Liver (tissue), 9 donors: Measurements from ENCODE around the gene EMILIN3. TPM values are rescaled to one million over a fixed set of nuclear protein-coding genes. Genes with fewer than 3 reads are reported as not detected.

ENCODE experiments used
- DNase-seq: peaks from one replicate; pipeline ENCODE4 v3.0.0-alpha.2; 2017; ENCODE audit warnings: low spot score
- H3K27ac ChIP-seq, 2 donors: one replicate each; pipeline ENCODE4 v1.7.0; 2013; ENCODE audit warnings: inconsistent platforms in 2 of 2, low read length in 2 of 2, control low read depth in 1 of 2, low read depth in 1 of 2, mild to moderate bottlenecking in 1 of 2
- H3K27me3 ChIP-seq, 4 donors: one replicate each; pipeline versions ENCODE4 v1.6.1 to v1.7.0; 2013; ENCODE audit warnings: low read length in 3 of 4, inconsistent platforms in 1 of 4, mild to moderate bottlenecking in 1 of 4, moderate library complexity in 1 of 4; ENCODE audit not compliant: control insufficient read depth in 4 of 4, insufficient read depth in 4 of 4
- H3K36me3 ChIP-seq, 4 donors: one replicate each; pipeline versions ENCODE4 v1.6.1 to v1.7.0; 2013; ENCODE audit warnings: low read length in 3 of 4, mild to moderate bottlenecking in 3 of 4, low read depth in 1 of 4, moderate library complexity in 1 of 4; ENCODE audit not compliant: control insufficient read depth in 4 of 4, insufficient read depth in 3 of 4
- H3K4me1 ChIP-seq, 4 donors: one replicate each; pipeline versions ENCODE4 v1.6.1 to v1.7.0; 2013; ENCODE audit warnings: low read length in 3 of 4, mild to moderate bottlenecking in 3 of 4, moderate library complexity in 1 of 4; ENCODE audit not compliant: control insufficient read depth in 4 of 4, insufficient read depth in 4 of 4
- H3K4me3 ChIP-seq, 3 donors: one replicate each; pipeline versions ENCODE4 v1.6.1 to v1.7.0; 2013; ENCODE audit warnings: low read length in 3 of 3, control low read depth in 1 of 3, low read depth in 1 of 3, mild to moderate bottlenecking in 1 of 3
- H3K9ac ChIP-seq, 2 donors: one replicate each; pipeline ENCODE4 v1.7.0; 2013; ENCODE audit warnings: low read length in 2 of 2, mild to moderate bottlenecking in 2 of 2, moderate library complexity in 2 of 2, control low read depth in 1 of 2, low read depth in 1 of 2
- H3K9me3 ChIP-seq, 4 donors: one replicate each; pipeline versions ENCODE4 v1.6.1 to v1.7.0; 2013; ENCODE audit warnings: low read length in 3 of 4; ENCODE audit not compliant: control insufficient read depth in 4 of 4
- EGR1 ChIP-seq, 2 donors: IDR thresholded peaks; 2 replicates each; pipeline ENCODE4 v1.6.1; 2016 to 2018; ENCODE audit warnings: antibody characterized with exemption in 2 of 2, low read depth in 2 of 2
- FOXA1 ChIP-seq: IDR thresholded peaks from 2 replicates; pipeline ENCODE4 v1.6.1; 2016; ENCODE audit warnings: antibody characterized with exemption
- FOXA2 ChIP-seq: IDR thresholded peaks from 2 replicates; pipeline ENCODE4 v1.6.1; 2016; ENCODE audit warnings: antibody characterized with exemption
- GABPA ChIP-seq, 2 donors: IDR thresholded peaks in 1 of 2; conservative IDR thresholded peaks in 1 of 2; 2 replicates each; pipeline ENCODE4 v1.6.1; 2016; ENCODE audit warnings: antibody characterized with exemption in 2 of 2, mild to moderate bottlenecking in 1 of 2, moderate library complexity in 1 of 2
- HNF4G ChIP-seq: IDR thresholded peaks from 2 replicates; pipeline ENCODE4 v1.6.1; 2016; ENCODE audit warnings: antibody characterized with exemption
- NR2F2 ChIP-seq: IDR thresholded peaks from 2 replicates; pipeline ENCODE4 v1.6.1; 2016; ENCODE audit warnings: antibody characterized with exemption
- RAD21 ChIP-seq, 2 donors: IDR thresholded peaks; 2 replicates each; pipeline ENCODE4 v1.6.1; 2016; ENCODE audit warnings: antibody characterized with exemption in 2 of 2, mild to moderate bottlenecking in 2 of 2
- RXRA ChIP-seq, 2 donors: IDR thresholded peaks; 2 replicates each; pipeline ENCODE4 v1.6.1; 2017 to 2018; ENCODE audit warnings: antibody characterized with exemption in 2 of 2, mild to moderate bottlenecking in 1 of 2
- SP1 ChIP-seq: IDR thresholded peaks from 2 replicates; pipeline ENCODE4 v1.6.1; 2018; ENCODE audit warnings: antibody characterized with exemption, mild to moderate bottlenecking
- TAF1 ChIP-seq: conservative IDR thresholded peaks from 2 replicates; pipeline ENCODE4 v1.6.1; 2016; ENCODE audit warnings: antibody characterized with exemption, mild to moderate bottlenecking
- YY1 ChIP-seq: IDR thresholded peaks from 2 replicates; pipeline ENCODE4 v1.6.1; 2016; ENCODE audit warnings: antibody characterized with exemption, mild to moderate bottlenecking
- WGBS: extraction: QIAGEN DNeasy Blood & Tissue Kit; methylation state at CpG from one replicate; pipeline ENCODE4 v1.1.7; 2013; 5-methylcytosine and 5-hydroxymethylcytosine counted together
- polyA plus RNA-seq, 2 donors: library from polyadenylated mRNA; stranded (reverse) in 1 of 2; unstranded in 1 of 2; fragments of 200-250 nt in 1 of 2; fragments of >200 nt in 1 of 2; fragmentation: Nextera tagmentation in 1 of 2; extraction: Ambion mirVana in 1 of 2; gene quantifications; one replicate each; pipeline versions ENCODE4 v1.2.1 to v1.2.3, GENCODE V29; 2013 to 2015
- total RNA-seq, 2 donors: library from RNA; depleted of rRNA; stranded (reverse); fragments of >200 nt; gene quantifications; one replicate each; pipeline ENCODE4 v1.2.3, GENCODE V29; 2014
- TF ChIP-seq, protein P1 (sequence below): IDR thresholded peaks from 2 replicates; pipeline ENCODE4 v1.6.1; 2016; ENCODE audit warnings: antibody characterized with exemption
- TF ChIP-seq, protein P2 (sequence below): fragments of 150-350 bp; IDR thresholded peaks from 2 replicates; pipeline ENCODE4 v1.5.1; 2017; ENCODE audit warnings: improper control_type of control experiment, low read depth, low read length; ENCODE audit not compliant: missing input control
- TF ChIP-seq, protein P3 (sequence below): IDR thresholded peaks from 2 replicates; pipeline ENCODE4 v1.6.1; 2016; ENCODE audit warnings: antibody characterized with exemption
- TF ChIP-seq, protein P4 (sequence below): IDR thresholded peaks from 2 replicates; pipeline ENCODE4 v1.6.1; 2016; ENCODE audit warnings: antibody characterized with exemption
- TF ChIP-seq, protein P5 (sequence below): IDR thresholded peaks from 2 replicates; pipeline ENCODE4 v1.6.1; 2016; ENCODE audit warnings: antibody characterized with exemption, mild to moderate bottlenecking
- donor health status: healthy.
- donor health status: healthy.
- donor health status: healthy.
- donor health status: healthy.
- donor health status: healthy.

Gene EMILIN3
- total and polyA plus RNA-seq, 4 donors: 0.05 to 0.79 (median 0.17) TPM; not detected in 1

DNA sequence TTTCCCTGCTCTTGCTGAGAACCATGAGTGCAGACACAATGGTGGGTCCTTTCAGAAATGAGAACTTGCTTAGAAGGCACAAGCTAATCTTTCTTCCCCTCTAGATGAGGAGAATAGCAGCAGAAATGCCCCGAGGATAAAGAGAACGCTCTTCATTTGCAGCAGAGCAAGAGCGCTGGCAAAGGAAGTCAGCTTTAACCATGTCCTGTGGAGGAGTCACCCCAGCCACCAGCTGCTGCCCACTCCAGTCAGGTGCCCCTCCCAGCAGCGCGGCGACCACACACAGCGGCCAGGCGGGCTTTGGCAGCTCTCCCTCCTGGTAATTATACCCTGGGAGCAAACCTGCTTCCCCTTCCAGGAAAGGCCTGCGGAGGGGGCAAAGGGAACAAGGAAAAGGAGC is 42.4 kb upstream of the EMILIN3 start:
- peaks cover 10 to 89% (median 42%) of the 10 kb centered on the region in 4 donors for H3K36me3 ChIP-seq
- no peaks in the 10 kb centered on the region for H3K4me1 ChIP-seq
- whole genome bisulfite sequencing: 79% methylated on average over 9 of the region's 9 CpGs
- no peak overlapping the region for H3K4me3 ChIP-seq
- DNase-seq: no peak
- no peak overlapping the region for H3K9ac ChIP-seq
- no peaks in the 10 kb centered on the region for H3K27me3 ChIP-seq
- TF ChIP-seq, protein P1, sequence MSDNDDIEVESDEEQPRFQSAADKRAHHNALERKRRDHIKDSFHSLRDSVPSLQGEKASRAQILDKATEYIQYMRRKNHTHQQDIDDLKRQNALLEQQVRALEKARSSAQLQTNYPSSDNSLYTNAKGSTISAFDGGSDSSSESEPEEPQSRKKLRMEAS: no peak
- TF ChIP-seq, protein P2, sequence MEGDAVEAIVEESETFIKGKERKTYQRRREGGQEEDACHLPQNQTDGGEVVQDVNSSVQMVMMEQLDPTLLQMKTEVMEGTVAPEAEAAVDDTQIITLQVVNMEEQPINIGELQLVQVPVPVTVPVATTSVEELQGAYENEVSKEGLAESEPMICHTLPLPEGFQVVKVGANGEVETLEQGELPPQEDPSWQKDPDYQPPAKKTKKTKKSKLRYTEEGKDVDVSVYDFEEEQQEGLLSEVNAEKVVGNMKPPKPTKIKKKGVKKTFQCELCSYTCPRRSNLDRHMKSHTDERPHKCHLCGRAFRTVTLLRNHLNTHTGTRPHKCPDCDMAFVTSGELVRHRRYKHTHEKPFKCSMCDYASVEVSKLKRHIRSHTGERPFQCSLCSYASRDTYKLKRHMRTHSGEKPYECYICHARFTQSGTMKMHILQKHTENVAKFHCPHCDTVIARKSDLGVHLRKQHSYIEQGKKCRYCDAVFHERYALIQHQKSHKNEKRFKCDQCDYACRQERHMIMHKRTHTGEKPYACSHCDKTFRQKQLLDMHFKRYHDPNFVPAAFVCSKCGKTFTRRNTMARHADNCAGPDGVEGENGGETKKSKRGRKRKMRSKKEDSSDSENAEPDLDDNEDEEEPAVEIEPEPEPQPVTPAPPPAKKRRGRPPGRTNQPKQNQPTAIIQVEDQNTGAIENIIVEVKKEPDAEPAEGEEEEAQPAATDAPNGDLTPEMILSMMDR: no peak
- TF ChIP-seq YY1: no peak
- no peak for TF ChIP-seq GABPA (IDR thresholded peaks at IDR 0.05 in 1 of 2, conservative IDR thresholded peaks at IDR 0.05 in 1 of 2)
- no peak overlapping the region for H3K27ac ChIP-seq
- no peaks in the 10 kb centered on the region for H3K9me3 ChIP-seq

DNA sequence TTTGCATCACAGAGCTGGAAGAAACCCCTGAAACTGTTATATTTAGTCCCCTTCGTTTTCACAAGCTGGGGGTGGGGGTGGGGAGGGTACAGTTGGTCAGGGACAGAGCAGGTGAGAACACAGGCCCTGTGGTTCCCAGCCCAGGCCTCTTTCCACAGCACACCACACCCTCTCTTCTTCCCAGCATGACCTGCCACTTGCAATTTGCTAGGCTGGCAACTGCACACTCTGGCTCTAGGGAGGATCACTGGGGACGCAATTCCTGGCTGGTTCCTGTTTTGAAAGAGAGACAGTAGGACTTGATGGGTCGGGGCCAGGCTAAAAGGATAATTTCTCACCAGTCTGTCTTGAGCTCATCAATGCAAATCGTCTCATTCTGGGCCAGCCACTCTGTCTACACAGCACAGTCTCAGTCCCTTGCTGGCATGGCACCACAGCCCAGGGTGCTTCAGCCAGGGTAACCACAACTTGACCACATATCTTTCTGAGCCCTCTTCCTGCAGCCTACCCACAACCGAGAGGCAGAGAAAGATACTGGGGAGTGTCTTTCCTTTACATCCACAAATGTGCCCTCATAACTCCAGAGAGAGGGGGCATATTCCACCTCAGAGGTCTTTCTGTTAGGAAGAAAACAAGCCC is 41.7 kb upstream of the EMILIN3 start:
- no peaks in the 10 kb centered on the region for H3K27me3 ChIP-seq
- no peaks in the 10 kb centered on the region for H3K9me3 ChIP-seq
- H3K4me3 ChIP-seq: no peak overlapping the region
- TF ChIP-seq, protein P1: no peak
- 83% methylated on average over 5 of the region's 5 CpGs for WGBS
- no peak overlapping the region for H3K27ac ChIP-seq
- DNase-seq: no peak
- no peaks in the 10 kb centered on the region for H3K4me1 ChIP-seq
- H3K9ac ChIP-seq: no peak overlapping the region
- peaks cover 11 to 87% (median 40%) of the 10 kb centered on the region in 4 donors for H3K36me3 ChIP-seq

DNA sequence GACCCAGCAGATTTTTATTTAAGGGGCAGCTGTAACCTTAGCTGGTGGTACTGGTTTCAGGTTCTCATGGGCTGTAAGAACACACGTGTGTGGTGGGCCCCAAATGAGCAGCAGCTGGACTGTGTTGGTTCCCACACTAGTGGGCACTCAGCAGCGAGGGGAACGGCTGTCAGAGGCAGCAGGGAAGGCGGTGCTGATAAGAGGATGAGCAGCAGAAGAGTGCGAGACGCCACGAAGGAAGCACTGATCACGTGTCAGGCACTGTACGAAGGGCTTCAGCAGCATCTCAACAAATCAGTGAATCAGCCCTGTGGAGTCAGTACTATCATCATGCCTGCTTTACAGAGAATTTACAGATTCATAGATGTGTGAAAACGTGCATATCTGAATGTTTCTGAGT is 41.0 kb upstream of the EMILIN3 start:
- 85% methylated on average over 10 of the region's 10 CpGs for WGBS
- no peaks in the 10 kb centered on the region for H3K4me1 ChIP-seq
- no peaks in the 10 kb centered on the region for H3K9me3 ChIP-seq
- no peak overlapping the region for H3K9ac ChIP-seq
- H3K27ac ChIP-seq: no peak overlapping the region
- H3K27me3 ChIP-seq: no peaks in the 10 kb centered on the region
- H3K36me3 ChIP-seq: peaks cover 11 to 80% (median 39%) of the 10 kb centered on the region in 4 donors
- no peak overlapping the region for H3K4me3 ChIP-seq
- no peak for DNase-seq
- no peak for TF ChIP-seq SP1
- TF ChIP-seq FOXA1: no peak
- no peak for TF ChIP-seq EGR1 (IDR thresholded peaks at IDR 0.05; ENCODE audit: low read depth in 2 of 2)
- TF ChIP-seq, protein P3, sequence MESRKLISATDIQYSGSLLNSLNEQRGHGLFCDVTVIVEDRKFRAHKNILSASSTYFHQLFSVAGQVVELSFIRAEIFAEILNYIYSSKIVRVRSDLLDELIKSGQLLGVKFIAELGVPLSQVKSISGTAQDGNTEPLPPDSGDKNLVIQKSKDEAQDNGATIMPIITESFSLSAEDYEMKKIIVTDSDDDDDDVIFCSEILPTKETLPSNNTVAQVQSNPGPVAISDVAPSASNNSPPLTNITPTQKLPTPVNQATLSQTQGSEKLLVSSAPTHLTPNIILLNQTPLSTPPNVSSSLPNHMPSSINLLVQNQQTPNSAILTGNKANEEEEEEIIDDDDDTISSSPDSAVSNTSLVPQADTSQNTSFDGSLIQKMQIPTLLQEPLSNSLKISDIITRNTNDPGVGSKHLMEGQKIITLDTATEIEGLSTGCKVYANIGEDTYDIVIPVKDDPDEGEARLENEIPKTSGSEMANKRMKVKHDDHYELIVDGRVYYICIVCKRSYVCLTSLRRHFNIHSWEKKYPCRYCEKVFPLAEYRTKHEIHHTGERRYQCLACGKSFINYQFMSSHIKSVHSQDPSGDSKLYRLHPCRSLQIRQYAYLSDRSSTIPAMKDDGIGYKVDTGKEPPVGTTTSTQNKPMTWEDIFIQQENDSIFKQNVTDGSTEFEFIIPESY: no peak
- TF ChIP-seq FOXA2: no peak
- TF ChIP-seq, protein P1: no peak
- no peak for TF ChIP-seq NR2F2
- TF ChIP-seq RAD21 (IDR thresholded peaks at IDR 0.05): no peak
- TF ChIP-seq, protein P4, sequence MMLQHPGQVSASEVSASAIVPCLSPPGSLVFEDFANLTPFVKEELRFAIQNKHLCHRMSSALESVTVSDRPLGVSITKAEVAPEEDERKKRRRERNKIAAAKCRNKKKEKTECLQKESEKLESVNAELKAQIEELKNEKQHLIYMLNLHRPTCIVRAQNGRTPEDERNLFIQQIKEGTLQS: no peak
- TF ChIP-seq, protein P5, sequence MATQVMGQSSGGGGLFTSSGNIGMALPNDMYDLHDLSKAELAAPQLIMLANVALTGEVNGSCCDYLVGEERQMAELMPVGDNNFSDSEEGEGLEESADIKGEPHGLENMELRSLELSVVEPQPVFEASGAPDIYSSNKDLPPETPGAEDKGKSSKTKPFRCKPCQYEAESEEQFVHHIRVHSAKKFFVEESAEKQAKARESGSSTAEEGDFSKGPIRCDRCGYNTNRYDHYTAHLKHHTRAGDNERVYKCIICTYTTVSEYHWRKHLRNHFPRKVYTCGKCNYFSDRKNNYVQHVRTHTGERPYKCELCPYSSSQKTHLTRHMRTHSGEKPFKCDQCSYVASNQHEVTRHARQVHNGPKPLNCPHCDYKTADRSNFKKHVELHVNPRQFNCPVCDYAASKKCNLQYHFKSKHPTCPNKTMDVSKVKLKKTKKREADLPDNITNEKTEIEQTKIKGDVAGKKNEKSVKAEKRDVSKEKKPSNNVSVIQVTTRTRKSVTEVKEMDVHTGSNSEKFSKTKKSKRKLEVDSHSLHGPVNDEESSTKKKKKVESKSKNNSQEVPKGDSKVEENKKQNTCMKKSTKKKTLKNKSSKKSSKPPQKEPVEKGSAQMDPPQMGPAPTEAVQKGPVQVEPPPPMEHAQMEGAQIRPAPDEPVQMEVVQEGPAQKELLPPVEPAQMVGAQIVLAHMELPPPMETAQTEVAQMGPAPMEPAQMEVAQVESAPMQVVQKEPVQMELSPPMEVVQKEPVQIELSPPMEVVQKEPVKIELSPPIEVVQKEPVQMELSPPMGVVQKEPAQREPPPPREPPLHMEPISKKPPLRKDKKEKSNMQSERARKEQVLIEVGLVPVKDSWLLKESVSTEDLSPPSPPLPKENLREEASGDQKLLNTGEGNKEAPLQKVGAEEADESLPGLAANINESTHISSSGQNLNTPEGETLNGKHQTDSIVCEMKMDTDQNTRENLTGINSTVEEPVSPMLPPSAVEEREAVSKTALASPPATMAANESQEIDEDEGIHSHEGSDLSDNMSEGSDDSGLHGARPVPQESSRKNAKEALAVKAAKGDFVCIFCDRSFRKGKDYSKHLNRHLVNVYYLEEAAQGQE: no peak
- TF ChIP-seq HNF4G: no peak
- no peak for TF ChIP-seq YY1
- TF ChIP-seq RXRA (IDR thresholded peaks at IDR 0.05): no peak
- no peak for TF ChIP-seq TAF1
- TF ChIP-seq, protein P2: no peak
